Calu3 (cell line): ENCODE data around the gene CDK11B. TPM values are rescaled to one million over a fixed set of nuclear protein-coding genes. Genes with fewer than 3 reads are reported as not detected.
"Not testable (repeated sequence)": the region's sequence is repeated elsewhere in the genome, so short reads cannot be mapped to it uniquely, and the experiment has no call there.

Experiments
- BruUV-seq: library from RNA; stranded (reverse); fragments of 400-500 nt; replicated peaks from 2 replicates; lab custom pipeline; 2021; lab: Mats Ljungman, UMichigan
- CTCF ChIA-PET: fragments of 300-600 bp; sonication (Branson Sonifier 250); formaldehyde crosslinking; loops from one replicate; lab custom pipeline; 2022; ENCODE audit warnings: antibody characterized with exemption; lab: Charles Lee
- DNase-seq: peaks from one replicate; pipeline ENCODE4 v3.0.0; 2022
- H3K27ac Mint-ChIP-seq: one replicate; pipeline ENCODE4 v1.8.0; 2022; ENCODE audit warnings: mixed read lengths; ENCODE audit not compliant: unreplicated experiment
- H3K27me3 Mint-ChIP-seq: one replicate; pipeline ENCODE4 v1.8.0; 2022; ENCODE audit warnings: mixed read lengths; ENCODE audit not compliant: unreplicated experiment
- H3K36me3 Mint-ChIP-seq: one replicate; pipeline ENCODE4 v1.8.0; 2022; ENCODE audit warnings: mild to moderate bottlenecking, moderate library complexity, mixed read lengths; ENCODE audit not compliant: insufficient read depth, unreplicated experiment
- H3K4me1 Mint-ChIP-seq: one replicate; pipeline ENCODE4 v1.8.0; 2022; ENCODE audit warnings: mild to moderate bottlenecking, low read depth, mixed read lengths; ENCODE audit not compliant: unreplicated experiment
- H3K4me3 Mint-ChIP-seq: one replicate; pipeline ENCODE4 v1.8.0; 2022; ENCODE audit warnings: mild to moderate bottlenecking, low read depth, moderate library complexity, mixed read lengths; ENCODE audit not compliant: unreplicated experiment
- H3K9me3 Mint-ChIP-seq: one replicate; pipeline ENCODE4 v1.8.0; 2022; ENCODE audit warnings: low read depth, mixed read lengths; ENCODE audit not compliant: unreplicated experiment
- CTCF ChIP-seq: fragments of 200-600 bp; IDR thresholded peaks from one replicate; pipeline ENCODE4 v1.8.0; 2022; ENCODE audit warnings: antibody characterized with exemption; ENCODE audit not compliant: unreplicated experiment
- intact Hi-C: fragments of 100-400 bp; cut with micrococcal nuclease; formaldehyde crosslinking; loops from one replicate; pipeline ENCODE4 v1.10.0; 2022; ENCODE audit not compliant: unreplicated experiment
- total RNA-seq: library from RNA; stranded (reverse); gene quantifications from 2 replicates; pipeline ENCODE4 v1.2.3, GENCODE V29; 2022

The CDK11B gene
- total RNA-seq, 1 experiment from 2014 or later: 24.2 TPM

- H3K9me3 Mint-ChIP-seq, CTCF ChIA-PET, BruUV-seq, H3K27ac Mint-ChIP-seq, intact Hi-C loops, H3K27me3 Mint-ChIP-seq, H3K36me3 Mint-ChIP-seq, H3K4me1 Mint-ChIP-seq, DNase-seq, H3K4me3 Mint-ChIP-seq: not testable (repeated sequence)
Measured at GRCh38 chr1:1633409-1633808, 25.4 kb downstream of the CDK11B start.

DNA sequence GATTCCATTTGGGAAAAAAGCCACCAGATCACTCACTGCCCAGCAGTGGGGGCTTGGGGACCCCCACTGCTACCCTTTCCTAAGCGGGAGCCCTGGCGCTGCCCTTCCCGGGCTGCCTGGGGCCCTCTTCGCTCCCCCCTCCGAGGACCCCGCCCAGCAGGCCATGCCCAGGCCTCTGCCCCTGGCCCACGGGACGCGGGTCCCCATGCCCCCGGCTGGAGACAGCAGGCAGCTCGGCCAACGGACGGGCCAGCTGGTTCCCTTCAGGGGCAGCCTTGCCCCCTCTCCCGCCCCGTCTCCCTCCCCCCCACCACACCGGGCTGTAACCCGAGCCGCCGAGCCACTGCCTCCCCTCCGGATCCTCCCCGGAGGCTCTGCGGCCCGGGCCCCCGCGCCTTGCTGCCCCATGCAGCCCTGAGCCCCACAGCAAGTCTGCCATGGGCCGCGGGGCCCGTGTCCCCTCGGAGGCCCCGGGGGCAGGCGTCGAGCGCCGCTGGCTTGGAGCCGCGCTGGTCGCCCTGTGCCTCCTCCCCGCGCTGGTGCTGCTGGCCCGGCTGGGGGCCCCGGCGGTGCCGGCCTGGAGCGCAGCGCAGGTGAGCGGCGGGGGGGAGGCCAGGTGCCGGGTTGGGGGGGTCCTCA, 26.9 kb downstream of the CDK11B start, which contains the start of gene MMP23B:
MMP23B (plus strand) TSS at position 392 of the 639 bp plus-strand sequence; CDS start at position 438, 46 bp downstream.
- intact Hi-C loops: no loop called here
- no peak within 1 kb of the TSS for H3K27ac Mint-ChIP-seq
- H3K36me3 Mint-ChIP-seq: peaks cover 12% of the 10 kb centered on the region
- no peak for TF ChIP-seq CTCF
- H3K9me3 Mint-ChIP-seq: no peaks in the 10 kb centered on the region
- BruUV-seq: no TSS peak
- no peaks in the 10 kb centered on the region for H3K27me3 Mint-ChIP-seq
- no peak for DNase-seq
- no peaks in the 10 kb centered on the region for H3K4me1 Mint-ChIP-seq
- CTCF ChIA-PET: no interaction called here
- no peak within 1 kb of the TSS for H3K4me3 Mint-ChIP-seq

GRCh38 chr1:1630965-1631781, 27.6 kb downstream of the CDK11B start:
- Mint-ChIP-seq H3K9me3 (no peaks in the 10 kb centered on the region), H3K27ac (no peak overlapping the region), H3K4me3 (no peak overlapping the region), H3K36me3 (peaks cover 6% of the 10 kb centered on the region), H3K4me1 (no peaks in the 10 kb centered on the region), H3K27me3 (no peaks in the 10 kb centered on the region)
- no peak for TF ChIP-seq CTCF
- CTCF ChIA-PET: no interaction called here
- intact Hi-C loops: no loop called here
- no TSS peak for BruUV-seq
- DNase-seq: no peak

DNA sequence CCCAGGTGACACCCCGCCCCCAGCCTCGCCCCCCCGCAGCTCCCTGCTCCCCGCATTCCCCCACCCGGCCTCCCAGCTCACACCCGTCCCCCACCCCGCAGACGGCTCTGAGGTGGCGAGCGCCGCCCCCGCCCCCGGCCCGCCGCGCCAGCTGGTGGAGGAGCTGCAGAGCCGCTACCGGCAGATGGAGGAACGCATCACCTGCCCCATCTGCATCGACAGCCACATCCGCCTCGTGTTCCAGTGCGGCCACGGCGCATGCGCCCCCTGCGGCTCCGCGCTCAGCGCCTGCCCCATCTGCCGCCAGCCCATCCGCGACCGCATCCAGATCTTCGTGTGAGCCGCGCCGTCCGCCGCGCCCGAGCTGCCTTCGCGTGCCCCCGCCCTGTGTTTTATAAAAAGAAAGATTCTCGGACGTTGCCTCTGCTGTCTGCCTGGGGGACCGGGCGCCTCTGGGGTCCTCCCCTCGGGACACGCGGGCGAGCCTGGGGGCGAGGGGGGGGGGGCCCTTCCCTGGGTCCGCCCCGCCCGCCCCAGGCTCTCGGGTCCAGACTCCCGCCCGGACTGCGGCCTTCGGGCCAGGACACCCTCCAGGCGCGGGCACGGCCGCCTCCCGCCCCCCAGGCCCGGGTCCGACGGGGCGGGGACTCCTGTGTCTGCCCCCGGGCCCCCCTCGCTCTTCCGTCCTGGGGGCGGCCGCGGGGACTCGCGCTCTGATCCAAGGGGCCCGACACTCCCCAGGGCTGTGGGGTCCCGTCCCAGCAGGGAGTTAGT, 28.4 kb downstream of the CDK11B start:
- Mint-ChIP-seq H3K4me1 (no peaks in the 10 kb centered on the region), H3K9me3 (no peaks in the 10 kb centered on the region), H3K27ac (no peak overlapping the region), H3K4me3 (no peak overlapping the region), H3K27me3 (no peaks in the 10 kb centered on the region), H3K36me3 (peaks cover 5% of the 10 kb centered on the region)
- intact Hi-C loops: no loop called here
- CTCF ChIA-PET: no interaction called here
- DNase-seq: no peak
- BruUV-seq: no TSS peak
- no peak for TF ChIP-seq CTCF
